Breast epithelium (tissue), 3 donors: ENCODE data around the gene MYRF.

ENCODE experiments used
- POLR2A ChIP-seq: fragments of 450-650 bp; IDR thresholded peaks from one replicate; pipeline ENCODE4 v1.6.1; 2016; ENCODE audit warnings: antibody characterized with exemption, mild to moderate bottlenecking, moderate library complexity
- POLR2AphosphoS5 ChIP-seq, 3 donors: sonication (generic); formaldehyde crosslinking; IDR thresholded peaks; one replicate each; pipeline ENCODE4 v1.6.1; 2017; ENCODE audit warnings: antibody characterized with exemption in 3 of 3
- TF ChIP-seq, protein P1 (sequence below), 3 donors: fragments of 450-650 bp; IDR thresholded peaks; one replicate each; pipeline ENCODE4 v1.5.1; 2016 to 2017; ENCODE audit warnings: antibody characterized with exemption in 3 of 3, mild to moderate bottlenecking in 3 of 3, moderate library complexity in 3 of 3

- TF ChIP-seq, protein P1, sequence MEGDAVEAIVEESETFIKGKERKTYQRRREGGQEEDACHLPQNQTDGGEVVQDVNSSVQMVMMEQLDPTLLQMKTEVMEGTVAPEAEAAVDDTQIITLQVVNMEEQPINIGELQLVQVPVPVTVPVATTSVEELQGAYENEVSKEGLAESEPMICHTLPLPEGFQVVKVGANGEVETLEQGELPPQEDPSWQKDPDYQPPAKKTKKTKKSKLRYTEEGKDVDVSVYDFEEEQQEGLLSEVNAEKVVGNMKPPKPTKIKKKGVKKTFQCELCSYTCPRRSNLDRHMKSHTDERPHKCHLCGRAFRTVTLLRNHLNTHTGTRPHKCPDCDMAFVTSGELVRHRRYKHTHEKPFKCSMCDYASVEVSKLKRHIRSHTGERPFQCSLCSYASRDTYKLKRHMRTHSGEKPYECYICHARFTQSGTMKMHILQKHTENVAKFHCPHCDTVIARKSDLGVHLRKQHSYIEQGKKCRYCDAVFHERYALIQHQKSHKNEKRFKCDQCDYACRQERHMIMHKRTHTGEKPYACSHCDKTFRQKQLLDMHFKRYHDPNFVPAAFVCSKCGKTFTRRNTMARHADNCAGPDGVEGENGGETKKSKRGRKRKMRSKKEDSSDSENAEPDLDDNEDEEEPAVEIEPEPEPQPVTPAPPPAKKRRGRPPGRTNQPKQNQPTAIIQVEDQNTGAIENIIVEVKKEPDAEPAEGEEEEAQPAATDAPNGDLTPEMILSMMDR (IDR thresholded peaks at IDR 0.05): no peak
- no peak for TF ChIP-seq POLR2A
- TF ChIP-seq POLR2AphosphoS5 (IDR thresholded peaks at IDR 0.05): no peak
Observed at GRCh38 chr11:61726775-61727174, 25.7 kb upstream of the MYRF start.
